ENCODE results near the gene RNASE11.

DNA sequence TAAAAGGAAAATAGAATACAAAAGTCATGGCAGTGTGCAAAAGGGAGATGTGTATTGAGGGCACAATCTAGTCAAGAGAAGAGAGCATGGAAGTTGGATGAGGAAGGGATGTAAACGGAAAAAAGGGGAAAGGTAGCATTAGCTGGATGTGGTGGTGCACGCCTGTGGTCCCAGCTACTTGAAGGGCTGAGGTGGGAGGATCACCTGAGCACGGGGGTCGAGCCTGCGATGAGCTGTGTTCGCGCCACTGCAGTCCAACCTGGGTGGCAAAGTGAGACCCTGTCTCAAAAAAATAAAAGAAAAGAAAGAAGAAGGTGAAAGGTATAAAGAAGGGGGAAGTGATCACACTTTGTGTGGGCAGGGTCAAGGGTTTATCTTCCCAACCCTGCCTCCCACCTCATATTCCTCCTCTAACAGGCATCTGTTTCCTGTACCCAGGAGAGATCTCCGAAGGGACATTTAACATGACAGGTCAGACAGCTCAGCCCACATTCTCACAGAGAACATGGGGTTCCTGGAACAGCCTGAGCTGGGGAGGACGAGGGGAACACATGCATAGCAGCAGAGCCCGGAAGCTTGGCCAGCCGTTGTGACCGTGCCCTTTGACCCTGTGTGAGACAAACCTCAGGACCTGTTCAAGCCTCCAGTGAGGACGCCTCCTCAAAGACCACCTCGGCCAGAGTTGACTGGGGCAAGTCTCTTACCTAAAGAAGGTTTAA, 8.9 kb downstream of the RNASE11 start:
- TF ChIP-seq POLR2AphosphoS2 (IDR thresholded peaks at IDR 0.05; ENCODE audit: low read depth, low read length) (no peak), MYC (IDR thresholded peaks at IDR 0.05; ENCODE audit: insufficient read depth, insufficient read length, insufficient replicate concordance, low read length, severe bottlenecking) (no peak), POLR2A (IDR thresholded peaks at IDR 0.05; ENCODE audit: low read depth, low read length) (no peak), NFIC (IDR thresholded peaks at IDR 0.05; ENCODE audit: low read depth, low read length) (no peak), RAD21 (IDR thresholded peaks at IDR 0.05; ENCODE audit: insufficient read depth, low read depth, low read length) (no peak)
- TF ChIP-seq, protein P1, sequence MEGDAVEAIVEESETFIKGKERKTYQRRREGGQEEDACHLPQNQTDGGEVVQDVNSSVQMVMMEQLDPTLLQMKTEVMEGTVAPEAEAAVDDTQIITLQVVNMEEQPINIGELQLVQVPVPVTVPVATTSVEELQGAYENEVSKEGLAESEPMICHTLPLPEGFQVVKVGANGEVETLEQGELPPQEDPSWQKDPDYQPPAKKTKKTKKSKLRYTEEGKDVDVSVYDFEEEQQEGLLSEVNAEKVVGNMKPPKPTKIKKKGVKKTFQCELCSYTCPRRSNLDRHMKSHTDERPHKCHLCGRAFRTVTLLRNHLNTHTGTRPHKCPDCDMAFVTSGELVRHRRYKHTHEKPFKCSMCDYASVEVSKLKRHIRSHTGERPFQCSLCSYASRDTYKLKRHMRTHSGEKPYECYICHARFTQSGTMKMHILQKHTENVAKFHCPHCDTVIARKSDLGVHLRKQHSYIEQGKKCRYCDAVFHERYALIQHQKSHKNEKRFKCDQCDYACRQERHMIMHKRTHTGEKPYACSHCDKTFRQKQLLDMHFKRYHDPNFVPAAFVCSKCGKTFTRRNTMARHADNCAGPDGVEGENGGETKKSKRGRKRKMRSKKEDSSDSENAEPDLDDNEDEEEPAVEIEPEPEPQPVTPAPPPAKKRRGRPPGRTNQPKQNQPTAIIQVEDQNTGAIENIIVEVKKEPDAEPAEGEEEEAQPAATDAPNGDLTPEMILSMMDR (IDR thresholded peaks at IDR 0.05 in 2 of 3, conservative IDR thresholded peaks at IDR 0.05 in 1 of 3; ENCODE audit: control insufficient read depth in 2 of 3, extremely low read depth in 1 of 3, insufficient read depth in 1 of 3, low read depth in 3 of 3, low read length in 3 of 3), result no peak
- TF ChIP-seq, protein P2, sequence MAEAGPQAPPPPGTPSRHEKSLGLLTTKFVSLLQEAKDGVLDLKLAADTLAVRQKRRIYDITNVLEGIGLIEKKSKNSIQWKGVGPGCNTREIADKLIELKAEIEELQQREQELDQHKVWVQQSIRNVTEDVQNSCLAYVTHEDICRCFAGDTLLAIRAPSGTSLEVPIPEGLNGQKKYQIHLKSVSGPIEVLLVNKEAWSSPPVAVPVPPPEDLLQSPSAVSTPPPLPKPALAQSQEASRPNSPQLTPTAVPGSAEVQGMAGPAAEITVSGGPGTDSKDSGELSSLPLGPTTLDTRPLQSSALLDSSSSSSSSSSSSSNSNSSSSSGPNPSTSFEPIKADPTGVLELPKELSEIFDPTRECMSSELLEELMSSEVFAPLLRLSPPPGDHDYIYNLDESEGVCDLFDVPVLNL (IDR thresholded peaks at IDR 0.05; ENCODE audit: low read depth, low read length), result no peak
- TF ChIP-seq, protein P3, sequence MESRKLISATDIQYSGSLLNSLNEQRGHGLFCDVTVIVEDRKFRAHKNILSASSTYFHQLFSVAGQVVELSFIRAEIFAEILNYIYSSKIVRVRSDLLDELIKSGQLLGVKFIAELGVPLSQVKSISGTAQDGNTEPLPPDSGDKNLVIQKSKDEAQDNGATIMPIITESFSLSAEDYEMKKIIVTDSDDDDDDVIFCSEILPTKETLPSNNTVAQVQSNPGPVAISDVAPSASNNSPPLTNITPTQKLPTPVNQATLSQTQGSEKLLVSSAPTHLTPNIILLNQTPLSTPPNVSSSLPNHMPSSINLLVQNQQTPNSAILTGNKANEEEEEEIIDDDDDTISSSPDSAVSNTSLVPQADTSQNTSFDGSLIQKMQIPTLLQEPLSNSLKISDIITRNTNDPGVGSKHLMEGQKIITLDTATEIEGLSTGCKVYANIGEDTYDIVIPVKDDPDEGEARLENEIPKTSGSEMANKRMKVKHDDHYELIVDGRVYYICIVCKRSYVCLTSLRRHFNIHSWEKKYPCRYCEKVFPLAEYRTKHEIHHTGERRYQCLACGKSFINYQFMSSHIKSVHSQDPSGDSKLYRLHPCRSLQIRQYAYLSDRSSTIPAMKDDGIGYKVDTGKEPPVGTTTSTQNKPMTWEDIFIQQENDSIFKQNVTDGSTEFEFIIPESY (IDR thresholded peaks at IDR 0.05), result no peak
